Endothelial cell (in vitro differentiated cells): ENCODE measurements around the gene KLHL25. TPM values are rescaled to one million over a fixed set of nuclear protein-coding genes. Genes with fewer than 3 reads are reported as not detected.

Experiments used
- DNase-seq: peaks from one replicate; pipeline ENCODE4 v3.0.0; 2021; ENCODE audit warnings: low spot score
- H3K27ac Mint-ChIP-seq: one replicate; pipeline ENCODE4 v1.8.0; 2021; ENCODE audit warnings: mixed read lengths, inconsistent platforms; ENCODE audit not compliant: unreplicated experiment
- H3K27me3 Mint-ChIP-seq: one replicate; pipeline ENCODE4 v1.8.0; 2021; ENCODE audit warnings: mild to moderate bottlenecking, moderate library complexity, mixed read lengths, inconsistent platforms; ENCODE audit not compliant: unreplicated experiment
- H3K36me3 Mint-ChIP-seq: one replicate; pipeline ENCODE4 v1.8.0; 2021; ENCODE audit warnings: mild to moderate bottlenecking, low read depth, mixed read lengths, inconsistent platforms; ENCODE audit not compliant: unreplicated experiment
- H3K4me1 Mint-ChIP-seq: one replicate; pipeline ENCODE4 v1.8.0; 2021; ENCODE audit warnings: mild to moderate bottlenecking, mixed read lengths, inconsistent platforms; ENCODE audit not compliant: unreplicated experiment
- H3K4me3 Mint-ChIP-seq: one replicate; pipeline ENCODE4 v1.8.0; 2021; ENCODE audit warnings: mild to moderate bottlenecking, mixed read lengths, inconsistent platforms; ENCODE audit not compliant: unreplicated experiment
- H3K9me3 Mint-ChIP-seq: one replicate; pipeline ENCODE4 v1.8.0; 2021; ENCODE audit warnings: mixed read lengths, inconsistent platforms; ENCODE audit not compliant: unreplicated experiment
- microRNA-seq: library from miRNA; unstranded; fragments of <30 nt; microRNA quantifications from one replicate; pipeline ENCODE4, GENCODE V29; 2020; ENCODE audit not compliant: unreplicated experiment
- total RNA-seq: library from RNA; stranded (reverse); fragmentation: NEBNext Ultra II Directional; extraction: Animal tissue kit (Norgen Biotek cat#: 25700); gene quantifications from one replicate; pipeline ENCODE4 v1.2.1, GENCODE V29; 2021; ENCODE audit not compliant: unreplicated experiment
- TF ChIP-seq, protein P1 (sequence below): fragments of 200-600 bp; sonication (generic); IDR thresholded peaks from one replicate; pipeline ENCODE4 v1.5.0; 2021; ENCODE audit warnings: antibody characterized with exemption; ENCODE audit not compliant: unreplicated experiment

The KLHL25 gene
- total RNA-seq, 1 donor from 2014 or later, result 7.4 TPM

DNA sequence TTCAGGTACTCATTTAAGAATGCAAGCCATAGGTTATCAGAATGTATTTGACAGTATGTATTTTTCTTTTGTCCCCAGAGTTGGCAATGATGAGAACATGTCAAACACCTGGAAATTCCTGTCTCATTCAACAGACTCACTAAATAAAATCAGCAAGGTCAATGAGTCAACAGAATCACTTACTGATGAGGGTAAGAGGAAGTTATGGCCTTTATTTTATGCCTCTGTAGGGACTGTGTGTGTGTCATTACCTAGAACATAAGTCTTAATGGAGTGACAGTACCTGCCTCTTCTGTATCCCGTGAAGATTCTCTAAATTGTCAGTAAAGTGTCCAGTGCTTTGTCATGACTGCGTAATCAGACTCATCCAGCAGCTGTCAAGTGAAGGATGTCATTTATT is 77.5 kb downstream of the KLHL25 start:
- Mint-ChIP-seq H3K36me3 (peaks cover 52% of the 10 kb centered on the region), H3K4me1 (no peaks in the 10 kb centered on the region), H3K27ac (no peak overlapping the region), H3K9me3 (no peaks in the 10 kb centered on the region), H3K27me3 (no peaks in the 10 kb centered on the region), H3K4me3 (peak overlapping the region; percentile 26)
- no peak for DNase-seq
- TF ChIP-seq, protein P1, sequence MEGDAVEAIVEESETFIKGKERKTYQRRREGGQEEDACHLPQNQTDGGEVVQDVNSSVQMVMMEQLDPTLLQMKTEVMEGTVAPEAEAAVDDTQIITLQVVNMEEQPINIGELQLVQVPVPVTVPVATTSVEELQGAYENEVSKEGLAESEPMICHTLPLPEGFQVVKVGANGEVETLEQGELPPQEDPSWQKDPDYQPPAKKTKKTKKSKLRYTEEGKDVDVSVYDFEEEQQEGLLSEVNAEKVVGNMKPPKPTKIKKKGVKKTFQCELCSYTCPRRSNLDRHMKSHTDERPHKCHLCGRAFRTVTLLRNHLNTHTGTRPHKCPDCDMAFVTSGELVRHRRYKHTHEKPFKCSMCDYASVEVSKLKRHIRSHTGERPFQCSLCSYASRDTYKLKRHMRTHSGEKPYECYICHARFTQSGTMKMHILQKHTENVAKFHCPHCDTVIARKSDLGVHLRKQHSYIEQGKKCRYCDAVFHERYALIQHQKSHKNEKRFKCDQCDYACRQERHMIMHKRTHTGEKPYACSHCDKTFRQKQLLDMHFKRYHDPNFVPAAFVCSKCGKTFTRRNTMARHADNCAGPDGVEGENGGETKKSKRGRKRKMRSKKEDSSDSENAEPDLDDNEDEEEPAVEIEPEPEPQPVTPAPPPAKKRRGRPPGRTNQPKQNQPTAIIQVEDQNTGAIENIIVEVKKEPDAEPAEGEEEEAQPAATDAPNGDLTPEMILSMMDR, result no peak

DNA sequence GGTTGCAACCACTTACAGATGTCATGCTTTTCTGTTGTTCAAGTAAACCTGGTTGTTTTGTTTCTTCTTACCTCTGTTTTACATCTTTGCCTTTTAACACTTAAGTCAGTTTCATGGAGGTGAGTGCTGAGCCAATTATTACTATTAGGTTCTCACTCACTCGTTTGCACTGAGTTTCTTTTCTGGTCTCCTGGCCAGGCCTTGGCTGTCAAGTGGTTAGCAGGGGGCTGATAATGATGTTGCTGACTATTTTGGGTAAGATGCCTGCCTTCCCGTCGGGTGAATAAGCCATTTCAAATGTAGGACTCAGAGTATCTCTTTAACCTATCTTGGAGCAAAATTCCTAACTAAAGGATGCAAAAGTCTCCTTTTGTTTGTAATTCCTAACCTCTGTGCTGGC is 78.5 kb downstream of the KLHL25 start:
- Mint-ChIP-seq H3K27ac (peak overlapping the region; percentile 50), H3K4me3 (peak overlapping the region; percentile 31), H3K27me3 (no peaks in the 10 kb centered on the region), H3K9me3 (no peaks in the 10 kb centered on the region), H3K4me1 (no peaks in the 10 kb centered on the region), H3K36me3 (peaks cover 50% of the 10 kb centered on the region)
- DNase-seq, result no peak
- TF ChIP-seq, protein P1, result no peak

DNA sequence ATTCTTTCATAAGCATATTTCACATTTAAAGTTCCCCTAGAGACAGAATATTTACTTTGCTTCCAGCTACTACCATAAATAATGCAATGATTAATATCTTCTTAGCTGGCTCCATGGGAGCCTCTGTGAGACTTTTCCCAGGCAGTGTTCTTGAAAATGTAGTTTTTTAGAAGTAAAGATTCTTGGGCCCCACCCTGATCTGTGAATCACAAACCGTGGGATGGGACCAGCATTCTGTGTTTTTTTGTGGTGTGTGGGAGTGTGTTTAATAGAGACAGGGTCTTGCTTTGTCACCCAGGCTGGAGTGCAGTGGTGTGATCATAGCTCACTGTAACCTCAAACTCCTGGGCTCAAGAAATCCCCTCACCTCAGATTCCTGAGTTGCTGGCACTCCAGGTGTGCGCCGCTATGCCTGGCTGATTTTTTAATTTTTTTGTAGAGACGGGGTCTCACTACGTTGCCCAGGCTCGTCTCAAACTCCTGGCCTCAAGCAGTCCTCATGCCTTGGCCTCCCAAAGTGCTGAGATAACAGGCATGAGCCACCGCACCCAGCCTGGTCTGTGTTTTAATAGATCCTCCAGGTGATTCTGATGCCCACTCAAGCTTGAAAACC is 83.0 kb downstream of the KLHL25 start:
- H3K4me1 Mint-ChIP-seq, result peaks cover 25% of the 10 kb centered on the region
- H3K4me3 Mint-ChIP-seq, result peak overlapping the region; percentile 48
- H3K9me3 Mint-ChIP-seq, result no peaks in the 10 kb centered on the region
- H3K27me3 Mint-ChIP-seq, result no peaks in the 10 kb centered on the region
- TF ChIP-seq, protein P1, result no peak
- DNase-seq, result no peak
- H3K27ac Mint-ChIP-seq, result peak overlapping the region; percentile 74
- peaks cover 47% of the 10 kb centered on the region for H3K36me3 Mint-ChIP-seq

DNA sequence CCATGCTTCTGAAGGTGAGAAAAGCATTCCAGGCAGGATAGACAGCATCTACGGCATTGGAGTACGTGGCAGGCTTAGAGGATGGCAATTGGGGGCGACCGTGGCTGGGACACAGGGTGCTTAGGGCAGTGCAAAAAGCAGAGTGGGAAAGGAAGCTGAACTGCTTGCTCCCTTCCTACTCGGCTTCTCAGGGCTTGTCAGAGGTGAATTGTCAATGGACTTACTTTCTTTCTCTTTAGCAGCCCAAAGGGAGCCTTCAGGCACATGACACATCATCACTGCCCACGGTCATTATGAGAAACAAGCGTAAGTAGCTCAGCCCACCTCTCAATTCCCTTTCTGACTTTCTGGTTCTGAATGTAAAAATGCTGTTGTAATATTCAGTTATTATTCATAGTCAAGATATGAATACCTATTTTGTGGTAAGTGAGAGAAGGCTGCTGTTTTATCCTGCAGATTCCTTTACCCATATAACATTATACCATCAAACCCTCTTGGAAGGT is 84.3 kb downstream of the KLHL25 start:
- peak overlapping the region; percentile 49 for H3K27ac Mint-ChIP-seq
- TF ChIP-seq, protein P1, result no peak
- H3K4me3 Mint-ChIP-seq, result no peak overlapping the region
- H3K36me3 Mint-ChIP-seq, result peaks cover 46% of the 10 kb centered on the region
- DNase-seq, result no peak
- peaks cover 37% of the 10 kb centered on the region for H3K4me1 Mint-ChIP-seq
- peaks cover 3% of the 10 kb centered on the region for H3K27me3 Mint-ChIP-seq
- no peaks in the 10 kb centered on the region for H3K9me3 Mint-ChIP-seq

Small RNAs within 50 kb of the gene (microRNA-seq; reads per million reads assigned to microRNA genes)
- gene MIR1276 (6.9 reads per million, percentile 53 among the genes with 10 or more reads in this experiment), gene MIR548AP (not detected)
